HepG2 (cell line): ENCODE data around the gene FAM174C. TPM values are rescaled to one million over a fixed set of nuclear protein-coding genes. Genes with fewer than 3 reads are reported as not detected.

Source experiments
- ATF5 ChIP-seq: sonication (generic); formaldehyde crosslinking; IDR thresholded peaks from 2 replicates; pipeline ENCODE4 v1.4.0; 2020; ENCODE audit warnings: mild to moderate bottlenecking, low read depth, missing genetic modification reagents
- EP300 ChIP-seq, 3 experiments: sonication (generic) in 1 of 3; formaldehyde crosslinking in 1 of 3; IDR thresholded peaks; 2 replicates each; pipeline versions ENCODE4 v1.5.1 to v1.6.1; 2011 to 2020; ENCODE audit warnings: low read depth in 2 of 3, low read length in 2 of 3, borderline replicate concordance in 1 of 3, improper control_type of control experiment in 1 of 3, mild to moderate bottlenecking in 1 of 3, missing genetic modification reagents in 1 of 3, moderate library complexity in 1 of 3
- MTF1 ChIP-seq: sonication (generic); formaldehyde crosslinking; IDR thresholded peaks from 2 replicates; pipeline ENCODE4 v1.5.0; 2020; ENCODE audit warnings: missing genetic modification reagents
- MYNN ChIP-seq: sonication (generic); formaldehyde crosslinking; IDR thresholded peaks from 2 replicates; pipeline ENCODE4 v1.4.0; 2020; ENCODE audit warnings: mild to moderate bottlenecking, low read depth, missing genetic modification reagents
- NCOA2 ChIP-seq: sonication (generic); formaldehyde crosslinking; IDR thresholded peaks from 2 replicates; pipeline ENCODE4 v1.8.0; 2022; ENCODE audit warnings: inconsistent platforms
- NFYB ChIP-seq: sonication (generic); formaldehyde crosslinking; IDR thresholded peaks from 2 replicates; pipeline ENCODE4 v1.4.0; 2020; ENCODE audit warnings: missing genetic modification reagents
- NR2F1 ChIP-seq, 2 experiments: fragments of 450-650 bp in 1 of 2; formaldehyde crosslinking in 1 of 2; IDR thresholded peaks; 2 replicates each; pipeline versions ENCODE4 v1.5.0 to v1.6.1; 2016 to 2020; ENCODE audit warnings: mild to moderate bottlenecking in 1 of 2, missing compliant biosample characterization in 1 of 2, missing genetic modification reagents in 1 of 2, moderate library complexity in 1 of 2
- PTBP1 ChIP-seq: fragments of 200-400 bp; formaldehyde crosslinking; IDR thresholded peaks from 2 replicates; pipeline ENCODE4 v1.6.1; 2018; ENCODE audit warnings: low read length, low read depth; ENCODE audit not compliant: poor library complexity, severe bottlenecking
- SCMH1 ChIP-seq: sonication (generic); formaldehyde crosslinking; IDR thresholded peaks from 2 replicates; pipeline ENCODE4 v1.9.0; 2021; ENCODE audit warnings: missing genetic modification reagents, mild to moderate bottlenecking, borderline replicate concordance
- SRF ChIP-seq: IDR thresholded peaks from 2 replicates; pipeline ENCODE4 v1.6.1; 2011; ENCODE audit warnings: mild to moderate bottlenecking, low read depth, low read length, moderate library complexity
- YY1 ChIP-seq: IDR thresholded peaks from 2 replicates; pipeline ENCODE4 v1.6.1; 2011; ENCODE audit warnings: low read length, low read depth, moderate library complexity, mild to moderate bottlenecking; ENCODE audit not compliant: insufficient read depth, insufficient replicate concordance
- ZNF101 ChIP-seq: sonication (generic); formaldehyde crosslinking; IDR thresholded peaks from 2 replicates; pipeline ENCODE4 v1.4.0; 2020; ENCODE audit warnings: mild to moderate bottlenecking, low read depth, missing genetic modification reagents, borderline replicate concordance
- ZNF317 ChIP-seq: sonication (generic); formaldehyde crosslinking; IDR thresholded peaks from 2 replicates; pipeline ENCODE4 v1.5.0; 2020; ENCODE audit warnings: mild to moderate bottlenecking, missing genetic modification reagents
- ZNF33B ChIP-seq: sonication (generic); formaldehyde crosslinking; IDR thresholded peaks from 2 replicates; pipeline ENCODE4 v1.5.1; 2020; ENCODE audit warnings: mild to moderate bottlenecking, missing genetic modification reagents
- ZNF362 ChIP-seq: sonication (generic); formaldehyde crosslinking; IDR thresholded peaks from 2 replicates; pipeline ENCODE4 v1.4.0; 2020; ENCODE audit warnings: missing genetic modification reagents, mild to moderate bottlenecking, borderline replicate concordance
- ZNF549 ChIP-seq: sonication (generic); formaldehyde crosslinking; IDR thresholded peaks from 2 replicates; pipeline ENCODE4 v1.5.0; 2020; ENCODE audit warnings: missing genetic modification reagents
- ZNF563 ChIP-seq: sonication (generic); formaldehyde crosslinking; IDR thresholded peaks from 2 replicates; pipeline ENCODE4 v1.8.0; 2022; ENCODE audit warnings: mild to moderate bottlenecking, moderate library complexity, missing genetic modification reagents
- ZNF670 ChIP-seq: sonication (generic); formaldehyde crosslinking; IDR thresholded peaks from 2 replicates; pipeline ENCODE4 v1.8.0; 2022; ENCODE audit warnings: mild to moderate bottlenecking, missing genetic modification reagents, borderline replicate concordance
- ZNF788 ChIP-seq: sonication (generic); formaldehyde crosslinking; IDR thresholded peaks from 2 replicates; pipeline ENCODE4 v1.5.0; 2020; ENCODE audit warnings: mild to moderate bottlenecking, missing genetic modification reagents, borderline replicate concordance
- polyA plus RNA-seq, 8 experiments: library from polyadenylated mRNA; depleted of rRNA in 3 of 8; stranded (reverse) in 7 of 8; unstranded in 1 of 8; fragments of >200 nt; fragmentation: Illumina TruSeq in 4 of 8; extraction: Trizol in 4 of 8; gene quantifications; 2 replicates each; pipeline versions ENCODE4 v1.2.1 to v1.2.3, GENCODE V29; 2011 to 2016; ENCODE audit warnings: low read depth in 4 of 8, missing spikeins in 1 of 8, mixed read lengths in 1 of 8; ENCODE audit not compliant: insufficient read depth in 1 of 8
- total RNA-seq, 5 experiments: library from RNA; depleted of rRNA; stranded (reverse); fragments of >200 nt; fragmentation: Illumina TruSeq; extraction: Trizol; gene quantifications; 2 replicates each; pipeline ENCODE4 v1.2.3, GENCODE V29; 2016; ENCODE audit warnings: low read depth in 1 of 5
- TF ChIP-seq, protein P1 (sequence below), 2 experiments: IDR thresholded peaks; 2 replicates each; pipeline ENCODE4 v1.6.1; 2011 to 2012; ENCODE audit warnings: low read length in 2 of 2, borderline replicate concordance in 1 of 2, low read depth in 1 of 2, mild to moderate bottlenecking in 1 of 2, moderate library complexity in 1 of 2
- TF ChIP-seq, protein P2 (sequence below): IDR thresholded peaks from 2 replicates; pipeline ENCODE4 v1.6.1; 2016; ENCODE audit warnings: low read depth, control low read depth

Gene FAM174C
- total and polyA plus RNA-seq, 2 of the 13 experiments (the other 11 are each of a cell fraction or from before 2014, with no cell fraction given), result 19.5 to 31.3 TPM

- TF ChIP-seq SCMH1 (CRISPR knock-in tag) (no peak), NR2F1 (CRISPR knock-in tag; IDR thresholded peaks at IDR 0.05) (no peak), SRF (no peak), ZNF670 (peak; percentile 4; the same call in 1 of the 2 replicates), ZNF362 (no peak), EP300 (IDR thresholded peaks at IDR 0.05; ENCODE audit: low read depth in 2 of 2, low read length in 2 of 2) (no peak), EP300 (CRISPR knock-in tag; IDR thresholded peaks at IDR 0.05; ENCODE audit: borderline replicate concordance) (no peak), ZNF33B (CRISPR knock-in tag) (no peak), ZNF317 (CRISPR knock-in tag) (0 out of 2 replicates have a peak, but pooled peaks have one; percentile 8), ZNF549 (CRISPR knock-in tag) (no peak), NFYB (no peak), MTF1 (CRISPR knock-in tag) (no peak), ZNF788 (CRISPR knock-in tag) (no peak), NCOA2 (CRISPR knock-in tag) (no peak), PTBP1 (no peak), YY1 (no peak), ATF5 (CRISPR knock-in tag) (no peak), ZNF101 (CRISPR knock-in tag) (no peak), MYNN (no peak), ZNF563 (CRISPR knock-in tag) (0 out of 2 replicates have a peak, but pooled peaks have one; percentile 49)
- TF ChIP-seq, protein P1, sequence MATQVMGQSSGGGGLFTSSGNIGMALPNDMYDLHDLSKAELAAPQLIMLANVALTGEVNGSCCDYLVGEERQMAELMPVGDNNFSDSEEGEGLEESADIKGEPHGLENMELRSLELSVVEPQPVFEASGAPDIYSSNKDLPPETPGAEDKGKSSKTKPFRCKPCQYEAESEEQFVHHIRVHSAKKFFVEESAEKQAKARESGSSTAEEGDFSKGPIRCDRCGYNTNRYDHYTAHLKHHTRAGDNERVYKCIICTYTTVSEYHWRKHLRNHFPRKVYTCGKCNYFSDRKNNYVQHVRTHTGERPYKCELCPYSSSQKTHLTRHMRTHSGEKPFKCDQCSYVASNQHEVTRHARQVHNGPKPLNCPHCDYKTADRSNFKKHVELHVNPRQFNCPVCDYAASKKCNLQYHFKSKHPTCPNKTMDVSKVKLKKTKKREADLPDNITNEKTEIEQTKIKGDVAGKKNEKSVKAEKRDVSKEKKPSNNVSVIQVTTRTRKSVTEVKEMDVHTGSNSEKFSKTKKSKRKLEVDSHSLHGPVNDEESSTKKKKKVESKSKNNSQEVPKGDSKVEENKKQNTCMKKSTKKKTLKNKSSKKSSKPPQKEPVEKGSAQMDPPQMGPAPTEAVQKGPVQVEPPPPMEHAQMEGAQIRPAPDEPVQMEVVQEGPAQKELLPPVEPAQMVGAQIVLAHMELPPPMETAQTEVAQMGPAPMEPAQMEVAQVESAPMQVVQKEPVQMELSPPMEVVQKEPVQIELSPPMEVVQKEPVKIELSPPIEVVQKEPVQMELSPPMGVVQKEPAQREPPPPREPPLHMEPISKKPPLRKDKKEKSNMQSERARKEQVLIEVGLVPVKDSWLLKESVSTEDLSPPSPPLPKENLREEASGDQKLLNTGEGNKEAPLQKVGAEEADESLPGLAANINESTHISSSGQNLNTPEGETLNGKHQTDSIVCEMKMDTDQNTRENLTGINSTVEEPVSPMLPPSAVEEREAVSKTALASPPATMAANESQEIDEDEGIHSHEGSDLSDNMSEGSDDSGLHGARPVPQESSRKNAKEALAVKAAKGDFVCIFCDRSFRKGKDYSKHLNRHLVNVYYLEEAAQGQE (IDR thresholded peaks at IDR 0.05; ENCODE audit: borderline replicate concordance in 1 of 2, low read depth in 1 of 2, low read length in 2 of 2), result no peak
- TF ChIP-seq, protein P2, sequence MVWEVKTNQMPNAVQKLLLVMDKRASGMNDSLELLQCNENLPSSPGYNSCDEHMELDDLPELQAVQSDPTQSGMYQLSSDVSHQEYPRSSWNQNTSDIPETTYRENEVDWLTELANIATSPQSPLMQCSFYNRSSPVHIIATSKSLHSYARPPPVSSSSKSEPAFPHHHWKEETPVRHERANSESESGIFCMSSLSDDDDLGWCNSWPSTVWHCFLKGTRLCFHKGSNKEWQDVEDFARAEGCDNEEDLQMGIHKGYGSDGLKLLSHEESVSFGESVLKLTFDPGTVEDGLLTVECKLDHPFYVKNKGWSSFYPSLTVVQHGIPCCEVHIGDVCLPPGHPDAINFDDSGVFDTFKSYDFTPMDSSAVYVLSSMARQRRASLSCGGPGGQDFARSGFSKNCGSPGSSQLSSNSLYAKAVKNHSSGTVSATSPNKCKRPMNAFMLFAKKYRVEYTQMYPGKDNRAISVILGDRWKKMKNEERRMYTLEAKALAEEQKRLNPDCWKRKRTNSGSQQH, result peak; percentile 44; the same call in 1 of the 2 replicates
Observed at GRCh38 chr19:1243768-1244692, 31.3 kb upstream of the FAM174C start (continued).
